Measurements from ENCODE around the gene ETDB.

ETDB gene

DNA sequence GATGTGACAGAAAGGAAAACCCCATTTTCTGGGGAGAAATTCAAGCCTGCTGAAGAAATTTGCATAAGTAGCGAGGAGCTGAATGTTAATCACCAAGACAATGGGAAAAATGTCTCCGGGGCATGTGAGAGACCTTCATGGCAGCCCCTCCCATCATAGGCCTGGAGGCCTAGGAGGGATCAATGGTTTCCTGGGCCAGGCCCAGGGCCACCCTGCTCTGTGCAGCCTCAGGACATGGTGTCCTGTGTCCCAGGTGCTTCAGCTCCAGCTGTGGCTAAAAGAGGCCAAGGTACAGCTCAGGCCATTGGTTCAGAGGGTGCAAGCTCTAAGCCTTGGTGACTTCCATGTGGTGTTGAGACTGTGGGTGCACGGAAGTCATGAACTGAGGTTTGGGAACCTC lies 31.2 kb downstream of the ETDB start:
- no peaks in the 10 kb centered on the region; the same call in 1 of the 2 replicates for H3K27me3 ChIP-seq (replicated peaks; ENCODE audit: control insufficient read depth, insufficient read depth, low read length)
- TF ChIP-seq, protein P1, sequence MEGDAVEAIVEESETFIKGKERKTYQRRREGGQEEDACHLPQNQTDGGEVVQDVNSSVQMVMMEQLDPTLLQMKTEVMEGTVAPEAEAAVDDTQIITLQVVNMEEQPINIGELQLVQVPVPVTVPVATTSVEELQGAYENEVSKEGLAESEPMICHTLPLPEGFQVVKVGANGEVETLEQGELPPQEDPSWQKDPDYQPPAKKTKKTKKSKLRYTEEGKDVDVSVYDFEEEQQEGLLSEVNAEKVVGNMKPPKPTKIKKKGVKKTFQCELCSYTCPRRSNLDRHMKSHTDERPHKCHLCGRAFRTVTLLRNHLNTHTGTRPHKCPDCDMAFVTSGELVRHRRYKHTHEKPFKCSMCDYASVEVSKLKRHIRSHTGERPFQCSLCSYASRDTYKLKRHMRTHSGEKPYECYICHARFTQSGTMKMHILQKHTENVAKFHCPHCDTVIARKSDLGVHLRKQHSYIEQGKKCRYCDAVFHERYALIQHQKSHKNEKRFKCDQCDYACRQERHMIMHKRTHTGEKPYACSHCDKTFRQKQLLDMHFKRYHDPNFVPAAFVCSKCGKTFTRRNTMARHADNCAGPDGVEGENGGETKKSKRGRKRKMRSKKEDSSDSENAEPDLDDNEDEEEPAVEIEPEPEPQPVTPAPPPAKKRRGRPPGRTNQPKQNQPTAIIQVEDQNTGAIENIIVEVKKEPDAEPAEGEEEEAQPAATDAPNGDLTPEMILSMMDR (IDR thresholded peaks at IDR 0.05; ENCODE audit: insufficient read depth, low read length, poor library complexity, severe bottlenecking) = no peak
- H3K36me3 ChIP-seq (ENCODE audit: control insufficient read depth, insufficient read depth, low read length) = no peaks in the 10 kb centered on the region
- H3K4me3 ChIP-seq (replicated peaks; ENCODE audit: low read depth, low read length) = no peak overlapping the region
- no peak for DNase-seq (ENCODE audit: extremely low read depth, insufficient read length)

DNA sequence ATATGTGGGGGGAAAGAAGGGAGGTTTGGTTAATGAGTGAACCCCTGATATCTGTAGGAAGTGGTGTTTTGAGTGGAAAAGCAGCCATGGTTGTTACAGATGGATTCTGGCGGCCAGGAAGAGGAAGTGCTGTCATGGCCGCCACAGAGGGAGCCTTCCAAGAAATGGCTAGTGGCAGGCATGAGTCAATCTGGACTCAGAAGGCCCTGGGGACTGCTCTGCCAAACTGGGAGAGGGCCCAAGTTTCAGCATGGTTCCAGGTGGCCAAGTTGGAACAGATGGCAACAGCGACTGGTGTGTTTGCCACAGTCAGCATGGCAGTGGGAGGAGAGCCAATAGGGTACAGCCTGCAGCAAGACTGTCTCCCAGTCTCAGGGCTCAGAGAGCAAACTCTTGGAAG lies 32.5 kb downstream of the ETDB start:
- Histone ChIP-seq H3K36me3 (ENCODE audit: control insufficient read depth, insufficient read depth, low read length) (no peaks in the 10 kb centered on the region), H3K4me3 (replicated peaks; ENCODE audit: low read depth, low read length) (no peak overlapping the region), H3K27me3 (replicated peaks; ENCODE audit: control insufficient read depth, insufficient read depth, low read length) (no peaks in the 10 kb centered on the region)
- DNase-seq (ENCODE audit: extremely low read depth, insufficient read length) = no peak
- TF ChIP-seq, protein P1 (IDR thresholded peaks at IDR 0.05; ENCODE audit: insufficient read depth, low read length, poor library complexity, severe bottlenecking) = no peak

DNA sequence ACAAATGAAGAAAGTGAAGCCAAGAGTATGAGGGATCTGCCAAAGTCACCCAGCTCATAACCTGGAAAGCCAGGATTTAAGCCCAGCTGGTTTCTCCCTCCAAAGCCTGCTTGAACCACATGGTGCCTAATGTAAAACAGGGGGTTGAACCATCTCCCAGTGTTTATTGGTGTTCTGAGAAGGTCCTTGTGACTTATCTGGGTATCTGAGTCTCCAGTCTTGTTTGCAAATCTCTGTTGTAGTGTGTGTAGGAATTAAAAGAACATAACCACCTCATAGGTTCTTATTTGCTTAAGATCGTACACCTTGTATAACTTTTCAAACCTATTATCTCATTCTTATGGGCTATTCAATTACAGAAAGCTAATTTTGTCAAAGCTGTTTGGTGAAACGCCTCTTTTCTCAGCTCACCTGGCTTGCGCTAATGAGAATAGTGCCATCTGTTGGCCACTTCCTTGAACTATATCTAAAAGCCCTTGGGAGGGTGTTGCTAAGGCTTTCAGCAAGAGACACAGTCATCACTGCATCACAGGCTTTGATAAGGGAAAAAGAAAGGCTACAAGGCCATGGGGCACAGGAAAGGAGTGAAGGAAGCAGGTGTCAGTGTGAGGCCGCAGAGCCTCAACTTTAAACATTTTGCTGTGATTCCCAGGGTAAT lies 34.0 kb downstream of the ETDB start:
- Histone ChIP-seq H3K4me3 (replicated peaks; ENCODE audit: low read depth, low read length) (no peak overlapping the region), H3K36me3 (ENCODE audit: control insufficient read depth, insufficient read depth, low read length) (no peaks in the 10 kb centered on the region), H3K27me3 (replicated peaks; ENCODE audit: control insufficient read depth, insufficient read depth, low read length) (no peaks in the 10 kb centered on the region)
- TF ChIP-seq, protein P1 (IDR thresholded peaks at IDR 0.05; ENCODE audit: insufficient read depth, low read length, poor library complexity, severe bottlenecking) = peak; percentile 76
- DNase-seq (ENCODE audit: extremely low read depth, insufficient read length) = no peak

DNA sequence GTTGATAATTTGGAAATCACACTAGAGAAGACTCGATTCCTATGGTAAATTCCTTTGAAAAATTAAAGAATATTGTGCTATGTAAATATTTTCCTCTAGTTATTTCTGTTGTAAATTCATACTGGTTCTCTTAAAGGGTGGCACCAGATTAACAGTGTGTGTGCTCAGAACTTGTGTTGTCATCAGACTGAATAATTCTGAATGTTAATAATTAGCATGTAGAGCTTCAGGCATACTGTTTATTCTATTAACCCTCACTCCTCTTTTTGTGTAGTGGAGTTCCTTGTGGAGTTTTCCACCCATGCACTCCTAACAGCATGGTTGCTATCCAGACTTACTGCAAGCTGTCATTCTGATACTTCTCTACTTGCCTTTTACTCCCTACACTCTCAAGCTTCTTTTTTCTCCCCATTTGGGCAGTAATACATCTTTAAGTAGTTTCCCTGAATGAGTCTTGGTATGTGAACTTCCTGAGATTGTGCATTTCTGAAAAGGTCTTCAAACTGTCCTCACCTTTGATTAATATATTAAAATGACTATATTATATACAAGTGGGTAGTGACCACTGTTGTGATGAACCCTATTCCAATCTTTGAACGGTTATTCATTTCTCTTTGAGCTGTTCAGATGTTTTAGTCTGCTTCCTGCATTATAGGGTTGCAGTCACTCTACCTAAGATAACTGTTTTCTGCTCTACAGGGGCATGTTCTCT lies 38.5 kb downstream of the ETDB start:
- no peak overlapping the region for H3K4me3 ChIP-seq (replicated peaks; ENCODE audit: low read depth, low read length)
- H3K27me3 ChIP-seq (replicated peaks; ENCODE audit: control insufficient read depth, insufficient read depth, low read length) = no peaks in the 10 kb centered on the region
- no peaks in the 10 kb centered on the region for H3K36me3 ChIP-seq (ENCODE audit: control insufficient read depth, insufficient read depth, low read length)
- no peak for DNase-seq (ENCODE audit: extremely low read depth, insufficient read length)
- TF ChIP-seq, protein P1 (IDR thresholded peaks at IDR 0.05; ENCODE audit: insufficient read depth, low read length, poor library complexity, severe bottlenecking) = no peak
